Cardiac fibroblast (primary cell): Measurements from ENCODE around the gene CRTAC1.
A peak's percentile ranks its signal among the peaks of the same experiment; 100 is the strongest.

Experiments used
- DNase-seq, 2 donors: peaks; one replicate each; pipeline versions ENCODE4 v3.0.0 to v3.0.0-alpha.2; 2010; ENCODE audit warnings: low read depth in 2 of 2
- H3K4me3 ChIP-seq, 2 donors: replicated peaks in 1 of 2; 1 replicate in 1 of 2; 2 replicates in 1 of 2; pipeline ENCODE4 v1.5.1; 2011; ENCODE audit warnings: low read depth in 2 of 2, low read length in 2 of 2, mild to moderate bottlenecking in 2 of 2, moderate library complexity in 1 of 2
- TF ChIP-seq, protein P1 (sequence below): IDR thresholded peaks from one replicate; pipeline ENCODE4 v1.5.1; 2011; ENCODE audit warnings: low read depth, mild to moderate bottlenecking, low read length, inconsistent platforms

Gene CRTAC1

DNA sequence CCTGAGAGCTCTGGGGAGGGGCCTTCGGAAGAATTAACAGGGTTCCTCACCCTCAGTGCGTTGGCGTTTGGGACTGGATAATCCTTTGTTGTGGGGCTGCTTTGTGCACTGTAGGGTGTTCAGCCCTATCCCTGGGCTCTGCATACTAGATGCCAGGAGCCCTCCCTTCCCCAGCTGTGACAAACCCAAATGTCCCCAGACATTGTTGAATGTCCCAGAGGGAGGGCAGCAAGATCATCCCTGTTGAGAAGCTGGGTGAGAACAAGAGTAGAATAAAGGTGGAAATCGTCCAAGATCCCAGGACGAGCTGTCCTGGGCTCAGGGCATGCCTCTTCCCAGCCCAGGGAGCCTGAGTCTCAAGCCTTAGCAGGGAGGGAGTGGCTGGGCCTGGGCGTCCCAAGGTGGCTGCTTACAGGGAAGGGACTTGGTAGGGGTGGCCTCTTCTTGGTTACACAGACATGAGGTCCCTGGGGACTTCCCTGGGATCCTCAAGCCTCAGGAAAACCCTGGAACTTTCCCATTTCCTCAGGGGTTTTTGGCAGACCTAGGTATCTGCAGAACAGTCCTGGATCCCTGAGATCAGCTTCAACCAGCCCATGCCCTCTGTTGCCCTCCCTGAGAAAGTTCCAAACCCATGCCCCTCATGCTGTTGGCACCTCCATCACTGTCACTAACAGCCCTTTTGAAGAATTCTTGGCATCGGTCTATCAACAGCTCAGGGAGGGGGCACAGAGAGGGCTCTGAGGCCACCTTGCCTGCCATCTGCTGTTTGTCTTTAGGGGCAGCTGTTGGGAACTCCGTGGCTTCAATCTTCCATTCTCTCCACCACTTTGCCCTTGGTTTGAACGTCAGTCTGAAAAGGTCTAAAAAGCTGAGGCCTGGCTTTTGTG is 127.0 kb downstream of the CRTAC1 start:
- H3K4me3 ChIP-seq, result no peak overlapping the region
- DNase-seq, result no peak
- TF ChIP-seq, protein P1, sequence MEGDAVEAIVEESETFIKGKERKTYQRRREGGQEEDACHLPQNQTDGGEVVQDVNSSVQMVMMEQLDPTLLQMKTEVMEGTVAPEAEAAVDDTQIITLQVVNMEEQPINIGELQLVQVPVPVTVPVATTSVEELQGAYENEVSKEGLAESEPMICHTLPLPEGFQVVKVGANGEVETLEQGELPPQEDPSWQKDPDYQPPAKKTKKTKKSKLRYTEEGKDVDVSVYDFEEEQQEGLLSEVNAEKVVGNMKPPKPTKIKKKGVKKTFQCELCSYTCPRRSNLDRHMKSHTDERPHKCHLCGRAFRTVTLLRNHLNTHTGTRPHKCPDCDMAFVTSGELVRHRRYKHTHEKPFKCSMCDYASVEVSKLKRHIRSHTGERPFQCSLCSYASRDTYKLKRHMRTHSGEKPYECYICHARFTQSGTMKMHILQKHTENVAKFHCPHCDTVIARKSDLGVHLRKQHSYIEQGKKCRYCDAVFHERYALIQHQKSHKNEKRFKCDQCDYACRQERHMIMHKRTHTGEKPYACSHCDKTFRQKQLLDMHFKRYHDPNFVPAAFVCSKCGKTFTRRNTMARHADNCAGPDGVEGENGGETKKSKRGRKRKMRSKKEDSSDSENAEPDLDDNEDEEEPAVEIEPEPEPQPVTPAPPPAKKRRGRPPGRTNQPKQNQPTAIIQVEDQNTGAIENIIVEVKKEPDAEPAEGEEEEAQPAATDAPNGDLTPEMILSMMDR, result no peak

DNA sequence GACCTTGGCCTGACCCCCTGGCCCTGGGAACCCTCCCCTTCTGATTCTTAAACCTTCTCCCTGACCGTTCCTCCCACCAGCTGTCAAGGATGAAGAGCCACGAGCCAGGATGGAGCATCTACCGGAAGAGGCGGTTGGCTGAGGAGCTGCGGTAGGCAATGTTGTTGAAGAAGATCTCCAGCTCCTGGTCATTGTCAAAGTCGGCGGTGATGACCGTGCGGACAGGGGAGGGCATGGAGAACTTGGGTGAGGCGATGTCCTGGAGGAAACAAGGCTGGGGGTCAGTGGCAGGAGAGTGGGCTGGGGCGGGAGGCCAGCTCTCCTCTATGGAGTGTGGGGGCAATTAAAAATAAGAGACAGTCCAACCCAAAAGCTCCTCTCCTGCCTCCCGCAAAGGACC is 129.0 kb downstream of the CRTAC1 start:
- no peak for DNase-seq
- TF ChIP-seq, protein P1, result no peak
- H3K4me3 ChIP-seq, result no peak overlapping the region

DNA sequence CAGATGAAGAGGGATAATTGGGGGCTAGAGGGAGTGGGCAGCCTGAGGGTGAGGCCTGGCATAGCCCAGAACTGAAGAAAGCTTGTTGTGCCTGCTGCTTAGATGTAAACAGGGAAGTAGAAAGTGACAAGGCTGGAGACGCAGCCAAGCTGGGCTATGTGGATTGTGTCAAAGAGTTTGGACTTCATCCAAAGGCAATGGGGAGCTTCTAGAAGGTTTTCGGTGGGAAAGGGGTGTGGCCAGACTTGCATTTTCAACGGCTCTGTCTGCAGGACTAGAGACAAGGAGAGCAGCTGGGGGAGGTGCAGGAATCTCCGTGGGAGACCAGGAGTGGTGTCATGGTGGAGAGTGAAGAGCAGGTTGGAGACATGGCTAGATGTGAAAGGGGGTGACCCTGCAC is 132.0 kb downstream of the CRTAC1 start:
- peak in 1 of 2 donors; percentile 12 for DNase-seq
- H3K4me3 ChIP-seq, result no peak overlapping the region
- TF ChIP-seq, protein P1, result no peak

DNA sequence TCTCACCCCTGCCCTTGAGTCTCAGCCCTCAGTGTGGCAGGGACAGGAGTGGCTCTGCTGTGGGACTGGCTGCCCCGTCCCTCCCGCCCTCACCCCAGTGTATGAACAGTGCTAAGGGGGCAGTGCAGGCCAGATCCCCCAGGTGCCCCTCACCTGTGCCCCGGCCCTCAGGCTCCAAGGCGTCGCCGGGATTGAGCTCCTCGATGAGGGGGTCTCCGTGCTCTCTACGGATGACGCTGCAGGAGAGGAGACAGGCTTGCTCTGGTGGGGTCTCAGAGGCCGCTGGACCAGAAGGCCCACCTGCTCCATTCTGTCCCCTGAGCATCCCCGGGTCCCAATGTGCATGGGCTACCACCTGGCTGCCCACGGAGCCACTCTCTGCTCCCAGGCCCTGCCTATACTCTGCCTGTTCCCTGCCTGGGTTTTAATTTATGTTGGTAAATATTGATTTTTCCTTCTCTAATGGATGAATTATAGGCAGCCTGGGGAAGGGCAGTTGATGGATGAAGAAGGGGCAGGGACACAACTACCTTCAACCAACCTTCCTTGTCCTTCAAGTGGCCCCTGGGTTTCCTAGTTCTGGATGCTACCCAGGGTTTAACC is 133.6 kb downstream of the CRTAC1 start:
- DNase-seq, result no peak
- TF ChIP-seq, protein P1, result no peak

DNA sequence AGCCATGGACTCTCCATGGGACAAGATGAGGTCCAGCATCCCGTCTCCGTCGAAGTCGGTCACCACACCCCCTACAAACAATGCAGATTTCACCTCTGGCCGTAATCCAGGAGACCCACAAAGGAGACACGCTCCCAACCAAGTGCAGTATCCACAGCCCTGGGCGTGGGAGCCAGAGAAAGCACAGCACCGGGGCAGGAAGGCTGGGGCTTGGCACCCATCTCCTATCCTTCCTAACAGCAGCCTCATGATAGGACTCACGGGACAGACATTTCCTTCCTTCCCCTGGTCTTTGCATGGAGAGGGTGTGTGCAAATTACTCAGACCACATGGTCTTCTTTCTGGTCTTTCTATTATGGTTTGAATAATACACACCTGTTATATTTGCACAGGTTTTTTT is 134.5 kb downstream of the CRTAC1 start:
- TF ChIP-seq, protein P1, result no peak
- DNase-seq, result no peak
- H3K4me3 ChIP-seq, result no peak overlapping the region

More for the DNA sequence above, 133.6 kb downstream of the CRTAC1 start:
- no peak overlapping the region for H3K4me3 ChIP-seq

DNA sequence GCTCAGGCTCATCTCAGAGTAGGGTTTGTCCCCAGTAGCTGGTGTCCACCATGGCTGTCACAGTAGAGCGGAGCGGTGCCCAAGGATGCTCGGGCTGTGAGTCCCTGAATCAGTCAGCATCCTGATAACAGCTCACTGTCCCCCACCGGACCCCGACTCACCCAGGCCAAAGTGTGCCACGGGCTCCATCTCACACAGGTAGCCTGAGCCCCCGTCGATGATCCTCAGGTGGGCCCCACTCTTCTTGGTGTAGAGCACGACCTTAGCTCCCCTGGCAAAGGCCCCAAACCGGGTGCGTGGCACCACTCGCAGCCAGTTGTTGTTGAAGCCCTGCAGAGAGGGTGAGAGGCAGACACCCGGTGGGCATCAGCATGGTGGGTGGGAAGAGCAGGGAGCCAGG is 135.3 kb downstream of the CRTAC1 start:
- no peak for DNase-seq
- TF ChIP-seq, protein P1, result no peak
- H3K4me3 ChIP-seq, result no peak overlapping the region
